Heart right ventricle (tissue), 16 donors: ENCODE data around the gene RGS19. TPM values are rescaled to one million over a fixed set of nuclear protein-coding genes. Genes with fewer than 3 reads are reported as not detected.

ENCODE experiments used
- ATAC-seq, 8 donors: fragments of 200-7000 bp; cut with Tn5 transposase; one replicate each; pipeline ENCODE4 v1.9.1; 2020; ENCODE audit warnings: mild to moderate bottlenecking in 8 of 8, moderate library complexity in 8 of 8, moderate number of reproducible peaks in 1 of 8
- DNase-seq, 2 donors: peaks; one replicate each; pipeline ENCODE4 v3.0.0-alpha.2; 2020
- H3K27ac ChIP-seq, 10 donors: fragments of 200-600 bp; sonication (generic) in 2 of 10; one replicate each; pipeline versions ENCODE4 v1.5.0 to v1.8.0; 2020 to 2022; ENCODE audit warnings: mild to moderate bottlenecking in 3 of 10
- H3K27me3 ChIP-seq, 7 donors: fragments of 200-600 bp; one replicate each; pipeline ENCODE4 v1.8.0; 2021 to 2022; ENCODE audit warnings: mild to moderate bottlenecking in 2 of 7
- H3K36me3 ChIP-seq, 9 donors: fragments of 200-600 bp; sonication (generic) in 1 of 9; one replicate each; pipeline versions ENCODE4 v1.5.0 to v1.8.0; 2020 to 2022; ENCODE audit warnings: mild to moderate bottlenecking in 2 of 9
- H3K4me1 ChIP-seq, 9 donors: fragments of 200-600 bp; sonication (generic) in 1 of 9; one replicate each; pipeline versions ENCODE4 v1.5.0 to v1.8.0; 2020 to 2022; ENCODE audit warnings: mild to moderate bottlenecking in 4 of 9
- H3K4me3 ChIP-seq, 10 donors: fragments of 200-600 bp; sonication (generic) in 2 of 10; one replicate each; pipeline versions ENCODE4 v1.5.0 to v1.8.0; 2020 to 2022; ENCODE audit warnings: mild to moderate bottlenecking in 7 of 10, moderate library complexity in 2 of 10
- H3K9me3 ChIP-seq, 11 donors: fragments of 200-600 bp in 10 of 11; sonication (generic) in 2 of 11; one replicate each; pipeline versions ENCODE4 v1.5.0 to v1.8.0; 2013 to 2022; ENCODE audit warnings: mild to moderate bottlenecking in 2 of 11, control low read depth in 1 of 11, moderate library complexity in 1 of 11
- CTCF ChIP-seq, 9 donors: fragments of 200-600 bp; sonication (generic) in 2 of 9; IDR thresholded peaks; one replicate each; pipeline versions ENCODE4 v1.5.0 to v1.8.0; 2021 to 2022; ENCODE audit warnings: antibody characterized with exemption in 9 of 9, mild to moderate bottlenecking in 5 of 9, moderate library complexity in 1 of 9
- WGBS, 2 donors: extraction: QIAGEN DNeasy Blood & Tissue Kit; methylation state at CpG; one replicate each; pipeline ENCODE4 v1.1.7; 2013; ENCODE audit warnings: inconsistent platforms in 1 of 2; 5-methylcytosine and 5-hydroxymethylcytosine counted together
- intact Hi-C, 10 donors: fragments of 100-400 bp; cut with DNase I; formaldehyde crosslinking; loops; one replicate each; pipeline versions ENCODE4 v1.11.1 to v1.14.2; 2022
- microRNA-seq, 2 donors: library from miRNA; unstranded; fragments of <30 nt; microRNA quantifications; one replicate each; pipeline ENCODE4 v1.2.0, GENCODE V29; 2021
- polyA plus RNA-seq, 2 donors: library from polyadenylated mRNA; stranded (reverse); fragments of 200-250 nt; gene quantifications; one replicate each; pipeline ENCODE4 v1.2.3, GENCODE V29; 2013
- total RNA-seq, 10 donors: library from RNA; stranded (reverse); fragmentation: NEBNext Ultra II Directional in 3 of 10; extraction: Animal tissue kit (Norgen Biotek cat#: 25700) in 3 of 10; gene quantifications; one replicate each; pipeline versions ENCODE4 v1.2.1 to v1.2.4, GENCODE V29; 2021 to 2023
- donor health status: Arrhythmogenic right ventricular cardiomyopathy.
- donor health status: ischemic (EF 13 %, LVEDD 7.1; RV severe dilation, severe dysfunction).
- donor health status: healthy with polysubstance abuse.
- donor health status: DM: no; HTN: yes; CAD: no.
- donor health status: DM: no; HTN: no; CAD: no.
- donor health status: ischemic (EF 25% LVEDD 6.9; RV normal size, moderate dysfunction).
- donor health status: ischemic (EF 25% LVEDD 5.7; RV mildly dilated, moderate dysfunction).
- donor health status: healthy.
- donor health status: DM: yes; HTN: yes; CAD: no.
- donor health status: Ischemic cardiomyopathy.
- donor health status: ischemic (EF 35%, LVEDD 5.7; RV mildly dilated, moderate dysfunction).
- donor health status: nonischemic (EF 11% LVEDD 7.7; RV severe dilation, severe dysfunction).
- donor health status: DM: yes; HTN: yes; CAD: no.
- donor health status: PGD.
- donor health status: ischemic (EF 29% LVEDD 5.4; RV normal size, mild dysfunction).
- donor health status: nonischemic (EF 23%, LVEDD 6.1; RV moderate dilation, normal function).

RGS19 gene
- total and polyA plus RNA-seq, 12 donors: 1.8 to 13.1 (median 4.0) TPM

GRCh38 chr20:64023361-64024140 is 55.8 kb downstream of the RGS19 start:
- ATAC-seq (no peak), DNase-seq (no peak)
- 92% methylated on average over 15 of the region's 15 CpGs for WGBS, 2 donors
- Histone ChIP-seq H3K4me1 (no peaks in the 10 kb centered on the region), H3K27me3 (no peaks in the 10 kb centered on the region), H3K36me3 (peaks cover 5 to 98% (median 83%) of the 10 kb centered on the region in 9 donors), H3K4me3 (no peak overlapping the region), H3K27ac (no peak overlapping the region), H3K9me3 (no peaks in the 10 kb centered on the region)
- intact Hi-C loops: loop anchor here in 1 of 10 donors (5.0 kb wide), 1 partner anchor 36 kb away; no protein-coding TSS in a partner anchor
- no peak for TF ChIP-seq CTCF (IDR thresholded peaks at IDR 0.05)

Small RNA genes within 50 kb of the gene (microRNA-seq; reads per million reads assigned to microRNA genes)
- gene MIR6813: 0 reads per million in 2 donors

Other genes starting within 250 kb of the RGS19 start
- 10 to 100 TPM; 10.2 to 25.4 (median 14.7) TPM for gene ZBTB46, start 248.3 kb downstream of the RGS19 start, total RNA-seq
- gene ZBTB46, start 248.3 kb downstream of the RGS19 start, polyA plus RNA-seq: 10 to 100 TPM in 1 of 2 donors, 1 to 10 TPM in 1; 5.6 to 10.3 TPM
- gene ABHD16B, start 218.0 kb downstream of the RGS19 start, total RNA-seq: not detected
- gene ABHD16B, start 218.0 kb downstream of the RGS19 start, polyA plus RNA-seq: under 1 TPM; 0.32 to 0.59 TPM
- gene TPD52L2, start 214.2 kb downstream of the RGS19 start, total RNA-seq: 10 to 100 TPM; 60.1 to 83.0 (median 72.8) TPM
- gene TPD52L2, start 214.2 kb downstream of the RGS19 start, polyA plus RNA-seq: 100 to 1,000 TPM in 1 of 2 donors, 10 to 100 TPM in 1; 50.6 to 119 TPM
- 10 to 100 TPM; 32.8 to 52.2 (median 38.5) TPM for gene DNAJC5, start 184.4 kb downstream of the RGS19 start, total RNA-seq
- 10 to 100 TPM; 19.5 to 23.8 TPM for gene DNAJC5, start 184.4 kb downstream of the RGS19 start, polyA plus RNA-seq
- gene UCKL1, start 123.1 kb downstream of the RGS19 start, total RNA-seq: 10 to 100 TPM; 27.3 to 70.4 (median 39.0) TPM
- gene UCKL1, start 123.1 kb downstream of the RGS19 start, polyA plus RNA-seq: 100 to 1,000 TPM in 1 of 2 donors, 10 to 100 TPM in 1; 36.3 to 130 TPM
- 10 to 100 TPM; 11.1 to 14.8 (median 13.7) TPM for gene ZNF512B, start 109.6 kb downstream of the RGS19 start, total RNA-seq
- gene ZNF512B, start 109.6 kb downstream of the RGS19 start, polyA plus RNA-seq: 10 to 100 TPM in 1 of 2 donors, 1 to 10 TPM in 1; 4.6 to 11.8 TPM
- gene SAMD10, start 99.9 kb downstream of the RGS19 start, total RNA-seq: 1 to 10 TPM; 3.4 to 8.4 (median 4.0) TPM
- gene SAMD10, start 99.9 kb downstream of the RGS19 start, polyA plus RNA-seq: 1 to 10 TPM; 3.9 to 8.8 TPM
- gene PRPF6, start 98.4 kb downstream of the RGS19 start, total RNA-seq: 10 to 100 TPM; 43.8 to 53.6 (median 48.1) TPM
- 10 to 100 TPM; 27.8 to 48.4 TPM for gene PRPF6, start 98.4 kb downstream of the RGS19 start, polyA plus RNA-seq
- under 1 TPM; 0.11 to 0.86 (median 0.39) TPM for gene C20orf204, start 43.3 kb downstream of the RGS19 start, total RNA-seq
- gene C20orf204, start 43.3 kb downstream of the RGS19 start, polyA plus RNA-seq: under 1 TPM; 0.49 to 0.88 TPM
- gene SOX18, start 29.9 kb downstream of the RGS19 start, total RNA-seq: 100 to 1,000 TPM in 1 of 10 donors, 10 to 100 TPM in 9; 23.5 to 129 (median 51.9) TPM
- gene SOX18, start 29.9 kb downstream of the RGS19 start, polyA plus RNA-seq: 10 to 100 TPM; 37.2 to 60.0 TPM
- 10 to 100 TPM; 40.8 to 51.0 (median 44.9) TPM for gene TCEA2, start 16.3 kb downstream of the RGS19 start, total RNA-seq
- gene TCEA2, start 16.3 kb downstream of the RGS19 start, polyA plus RNA-seq: 10 to 100 TPM; 35.0 to 54.9 TPM
- 1 to 10 TPM in 1 of 10 donors, under 1 TPM in 9; 0.27 to 1.3 (median 0.42) TPM for gene OPRL1, start 564 bp upstream of the RGS19 start, total RNA-seq
- under 1 TPM; 0.19 to 0.29 TPM for gene OPRL1, start 564 bp upstream of the RGS19 start, polyA plus RNA-seq
- gene LKAAEAR1, start 4.9 kb upstream of the RGS19 start, total RNA-seq: not detected
- gene LKAAEAR1, start 4.9 kb upstream of the RGS19 start, polyA plus RNA-seq: under 1 TPM in 1 of 2 donors, not detected in 1; 0.12 TPM
- not detected for gene NPBWR2, start 28.0 kb upstream of the RGS19 start, total RNA-seq
- gene NPBWR2, start 28.0 kb upstream of the RGS19 start, polyA plus RNA-seq: not detected
- gene MYT1, start 84.9 kb upstream of the RGS19 start, total RNA-seq: under 1 TPM in 9 of 10 donors, not detected in 1; 0.05 to 0.35 (median 0.11) TPM
- under 1 TPM; 0.01 to 0.15 TPM for gene MYT1, start 84.9 kb upstream of the RGS19 start, polyA plus RNA-seq
- gene PCMTD2, start 176.2 kb upstream of the RGS19 start, total RNA-seq: 10 to 100 TPM; 56.2 to 83.5 (median 69.4) TPM
- 10 to 100 TPM; 11.7 to 68.4 TPM for gene PCMTD2, start 176.2 kb upstream of the RGS19 start, polyA plus RNA-seq